ENCODE data around the gene VPS13D. TPM values are rescaled to one million over a fixed set of nuclear protein-coding genes. Genes with fewer than 3 reads are reported as not detected.

Gene VPS13D
- total and polyA plus RNA-seq, 4 donors, result 38.5 to 72.2 (median 46.0) TPM

DNA sequence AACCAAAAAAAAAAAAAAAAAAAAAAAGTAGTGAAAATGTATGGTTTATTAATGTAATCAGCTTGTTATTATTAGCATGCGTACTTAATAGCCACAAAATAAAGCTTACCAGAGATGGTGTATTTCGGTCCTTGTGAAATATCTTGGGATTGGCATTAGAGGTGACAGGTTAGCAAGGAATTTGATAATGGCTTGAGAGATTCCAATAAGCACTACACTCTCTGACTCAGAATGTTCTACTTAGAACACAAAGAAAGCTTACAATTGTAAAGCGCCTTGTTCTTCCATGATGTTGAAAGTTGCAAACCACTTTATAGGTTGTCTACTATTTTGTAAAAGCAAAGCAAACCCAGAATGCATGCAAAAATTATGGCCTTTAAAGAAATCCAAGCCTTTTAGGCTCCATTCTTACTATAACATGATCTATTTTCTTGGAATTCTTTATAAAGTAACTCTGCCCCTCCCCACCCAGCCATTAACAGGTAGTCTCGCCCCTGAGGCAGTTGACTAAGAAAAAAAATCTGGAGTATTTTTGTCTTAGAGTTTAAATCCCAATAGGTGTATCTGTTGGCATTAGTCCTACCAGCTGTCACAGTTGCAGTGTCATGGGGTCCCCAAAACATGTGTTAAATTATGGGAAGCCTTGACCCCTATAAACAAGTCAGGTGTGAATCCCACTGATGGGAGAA is 259.0 kb downstream of the VPS13D start:
- no peaks in the 10 kb centered on the region for H3K9me3 ChIP-seq (ENCODE audit: control insufficient read depth, insufficient read depth, low read length)
- no peaks in the 10 kb centered on the region for H3K27me3 ChIP-seq (ENCODE audit: control insufficient read depth, insufficient read depth, low read length)
- DNase-seq (ENCODE audit: low read depth in 4 of 6, low spot score in 6 of 6), result no peak
- no peak overlapping the region for H3K27ac ChIP-seq (ENCODE audit: low read depth, low read length)
- WGBS (ENCODE audit: insufficient coverage), result no CpG with 5 or more reads among the region's 4 CpGs
- no peak overlapping the region for H3K4me3 ChIP-seq (ENCODE audit: low read depth, low read length)
- peaks cover 8% of the 10 kb centered on the region for H3K36me3 ChIP-seq (ENCODE audit: control insufficient read depth, insufficient read depth, low read length)
- H3K4me1 ChIP-seq (ENCODE audit: control insufficient read depth, insufficient read depth, low read length), result peaks cover 20% of the 10 kb centered on the region

DNA sequence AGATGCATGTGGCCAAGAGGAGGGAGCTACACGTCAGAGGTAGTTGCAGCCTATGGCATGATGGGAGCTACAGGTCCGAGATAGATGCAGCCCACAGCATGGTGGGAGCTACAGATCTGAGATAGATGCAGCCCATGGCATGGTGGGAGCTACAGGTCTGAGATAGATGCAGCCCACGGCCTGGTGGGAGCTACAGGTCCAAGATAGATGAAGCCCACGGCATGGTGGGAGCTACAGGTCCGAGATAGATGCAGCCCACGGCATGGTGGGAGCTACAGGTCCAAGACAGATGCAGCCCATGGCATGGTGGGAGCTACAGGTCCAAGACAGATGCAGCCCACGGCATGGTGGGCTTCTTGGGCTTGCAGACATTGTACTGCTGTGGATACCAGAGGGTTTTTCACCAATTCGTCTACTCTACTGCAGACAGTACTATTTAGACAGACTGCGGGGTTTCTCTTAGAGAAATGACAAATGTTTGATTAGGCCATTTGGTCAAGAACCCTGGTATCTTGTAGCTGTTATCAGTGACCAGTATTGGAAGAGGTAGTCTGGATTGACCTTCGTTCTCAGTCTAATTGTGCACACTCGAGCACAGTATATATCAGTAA is 260.8 kb downstream of the VPS13D start:
- 93% methylated on average over 7 of the region's 11 CpGs for WGBS (ENCODE audit: insufficient coverage)
- Histone ChIP-seq H3K27me3 (ENCODE audit: control insufficient read depth, insufficient read depth, low read length) (no peaks in the 10 kb centered on the region), H3K36me3 (ENCODE audit: control insufficient read depth, insufficient read depth, low read length) (peaks cover 8% of the 10 kb centered on the region), H3K4me1 (ENCODE audit: control insufficient read depth, insufficient read depth, low read length) (peaks cover 12% of the 10 kb centered on the region), H3K27ac (ENCODE audit: low read depth, low read length) (no peak overlapping the region), H3K9me3 (ENCODE audit: control insufficient read depth, insufficient read depth, low read length) (no peaks in the 10 kb centered on the region), H3K4me3 (ENCODE audit: low read depth, low read length) (no peak overlapping the region)
- DNase-seq (ENCODE audit: low read depth in 4 of 6, low spot score in 6 of 6), result no peak

DNA sequence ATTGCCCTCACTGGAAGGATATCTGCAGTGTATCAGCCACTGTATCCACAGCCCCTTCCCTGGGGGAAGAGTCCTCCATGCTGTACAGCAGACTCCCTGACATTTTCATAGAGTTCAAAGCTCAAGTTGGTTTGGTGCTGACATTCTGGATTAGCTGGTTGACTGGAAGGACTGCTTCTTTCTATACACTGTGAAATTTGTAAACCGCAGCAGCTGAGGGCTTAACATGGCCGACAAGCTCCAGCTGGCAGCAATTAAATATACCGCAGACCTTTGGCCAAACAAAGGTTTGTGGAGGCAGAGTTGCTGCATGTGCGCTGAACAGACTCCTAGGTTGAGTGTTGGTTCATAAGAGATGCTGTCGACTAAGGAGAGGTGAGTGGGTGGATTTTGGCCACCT is 261.8 kb downstream of the VPS13D start:
- Histone ChIP-seq H3K9me3 (ENCODE audit: control insufficient read depth, insufficient read depth, low read length) (no peaks in the 10 kb centered on the region), H3K36me3 (ENCODE audit: control insufficient read depth, insufficient read depth, low read length) (no peaks in the 10 kb centered on the region), H3K27ac (ENCODE audit: low read depth, low read length) (no peak overlapping the region), H3K27me3 (ENCODE audit: control insufficient read depth, insufficient read depth, low read length) (no peaks in the 10 kb centered on the region), H3K4me3 (ENCODE audit: low read depth, low read length) (no peak overlapping the region), H3K4me1 (ENCODE audit: control insufficient read depth, insufficient read depth, low read length) (peaks cover 4% of the 10 kb centered on the region)
- DNase-seq (ENCODE audit: low read depth in 4 of 6, low spot score in 6 of 6), result no peak
- 93% methylated on average over 5 of the region's 5 CpGs for WGBS (ENCODE audit: insufficient coverage)

DNA sequence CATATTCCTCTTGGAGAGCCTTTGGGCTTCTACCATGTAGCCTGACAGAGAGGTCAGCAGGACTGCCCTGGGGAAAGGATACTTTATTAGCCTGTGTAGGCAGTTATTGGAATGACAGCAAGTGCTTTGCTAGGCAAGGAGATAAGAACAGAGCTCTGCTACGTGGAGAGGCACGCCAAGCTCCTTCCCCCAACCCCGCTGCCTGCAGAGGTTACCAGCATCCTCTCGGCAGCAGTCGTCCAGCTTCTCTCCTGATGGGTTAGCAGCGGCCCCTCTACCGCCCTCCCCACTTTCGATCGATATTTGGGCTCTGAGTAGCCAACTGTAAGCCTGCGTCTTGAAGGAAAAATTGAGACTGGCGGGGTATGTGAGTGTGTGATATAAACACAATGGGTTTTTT is 265.9 kb downstream of the VPS13D start:
- Histone ChIP-seq H3K27ac (ENCODE audit: low read depth, low read length) (peak overlapping the region; percentile 83), H3K36me3 (ENCODE audit: control insufficient read depth, insufficient read depth, low read length) (peaks cover 3% of the 10 kb centered on the region), H3K4me3 (ENCODE audit: low read depth, low read length) (no peak overlapping the region), H3K4me1 (ENCODE audit: control insufficient read depth, insufficient read depth, low read length) (peaks cover 3% of the 10 kb centered on the region), H3K9me3 (ENCODE audit: control insufficient read depth, insufficient read depth, low read length) (no peaks in the 10 kb centered on the region), H3K27me3 (ENCODE audit: control insufficient read depth, insufficient read depth, low read length) (no peaks in the 10 kb centered on the region)
- no peak for DNase-seq (ENCODE audit: low read depth in 4 of 6, low spot score in 6 of 6)
- 96% methylated on average over 4 of the region's 11 CpGs for WGBS (ENCODE audit: insufficient coverage)

DNA sequence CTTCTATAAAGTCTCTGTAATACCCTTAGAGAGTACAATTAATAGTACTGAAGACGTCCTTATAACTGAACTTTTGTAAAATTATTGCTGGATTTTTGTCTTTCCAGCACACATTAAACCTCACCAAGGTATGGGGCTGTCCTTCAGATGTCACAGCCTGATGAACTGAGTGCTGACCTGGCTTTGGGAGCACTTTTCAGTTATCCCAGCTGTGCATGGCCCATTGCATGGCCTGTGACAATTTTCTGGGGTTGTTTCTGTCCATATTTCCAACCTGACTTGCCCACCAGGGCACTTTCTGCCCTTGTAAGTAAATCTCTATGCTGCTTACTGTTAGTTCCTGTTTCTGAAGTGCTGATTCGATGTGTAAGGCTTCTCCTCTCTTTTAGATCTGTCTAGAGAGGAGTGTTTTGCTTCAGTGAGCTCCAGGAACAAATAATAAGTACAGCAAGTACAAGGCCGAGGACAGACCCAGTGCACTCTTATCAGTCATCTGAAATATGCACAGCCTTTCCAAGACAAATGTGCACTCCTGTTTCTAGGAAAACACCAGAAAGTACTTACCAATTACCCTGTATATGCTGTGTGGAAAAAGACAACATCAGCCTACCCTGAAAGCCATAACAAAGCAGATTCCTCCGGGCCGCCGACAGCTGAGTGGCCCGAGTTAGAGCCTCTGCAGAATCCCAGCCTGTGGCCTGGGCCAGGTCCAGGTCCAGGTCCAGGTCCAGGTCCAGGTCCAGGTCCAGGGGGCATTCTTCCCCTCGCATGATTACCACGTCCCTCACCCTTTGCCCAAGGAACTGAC is 266.5 kb downstream of the VPS13D start:
- Histone ChIP-seq H3K27ac (ENCODE audit: low read depth, low read length) (peak overlapping the region; percentile 83), H3K4me3 (ENCODE audit: low read depth, low read length) (no peak overlapping the region), H3K4me1 (ENCODE audit: control insufficient read depth, insufficient read depth, low read length) (peaks cover 3% of the 10 kb centered on the region), H3K27me3 (ENCODE audit: control insufficient read depth, insufficient read depth, low read length) (no peaks in the 10 kb centered on the region), H3K9me3 (ENCODE audit: control insufficient read depth, insufficient read depth, low read length) (no peaks in the 10 kb centered on the region), H3K36me3 (ENCODE audit: control insufficient read depth, insufficient read depth, low read length) (peaks cover 3% of the 10 kb centered on the region)
- peak in 1 of 6 donors; percentile 59 for DNase-seq (ENCODE audit: low read depth in 4 of 6, low spot score in 6 of 6)
- 77% methylated on average over 5 of the region's 9 CpGs for WGBS (ENCODE audit: insufficient coverage)

DNA sequence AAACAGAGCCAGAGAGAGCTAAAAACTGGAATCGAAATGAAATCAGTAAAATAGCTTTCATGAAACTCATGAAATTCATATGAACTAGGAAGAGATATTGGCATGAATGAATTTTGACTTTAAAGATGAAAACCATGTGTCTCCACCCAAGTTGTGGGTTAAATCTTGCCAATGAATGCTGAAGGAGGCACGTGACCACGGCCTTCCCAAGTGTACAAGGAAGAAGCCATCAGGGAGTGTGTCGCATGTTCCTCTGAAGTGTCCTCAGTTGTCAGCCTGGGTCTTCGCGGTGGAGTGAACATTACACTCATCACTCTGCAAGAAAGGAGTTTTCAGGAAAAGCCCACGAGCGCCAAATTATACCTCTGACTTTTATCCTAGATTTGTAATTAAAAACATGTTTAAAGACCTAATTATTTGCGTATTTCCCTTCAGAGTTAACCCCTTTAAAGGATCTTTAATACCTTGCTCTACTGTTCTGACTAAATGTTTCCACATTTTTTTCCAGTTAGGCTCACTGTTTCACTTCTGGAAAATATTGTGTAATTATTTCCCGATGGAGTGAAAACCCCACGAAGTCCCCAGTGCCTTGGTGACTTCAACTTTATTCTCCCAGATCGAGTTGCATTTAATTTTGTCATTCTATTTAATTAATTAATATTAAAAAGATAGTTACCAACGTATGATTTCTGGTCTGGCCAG is 269.9 kb downstream of the VPS13D start:
- Histone ChIP-seq H3K36me3 (ENCODE audit: control insufficient read depth, insufficient read depth, low read length) (peaks cover 12% of the 10 kb centered on the region), H3K27me3 (ENCODE audit: control insufficient read depth, insufficient read depth, low read length) (no peaks in the 10 kb centered on the region), H3K4me1 (ENCODE audit: control insufficient read depth, insufficient read depth, low read length) (peaks cover 10% of the 10 kb centered on the region), H3K4me3 (ENCODE audit: low read depth, low read length) (no peak overlapping the region), H3K27ac (ENCODE audit: low read depth, low read length) (no peak overlapping the region), H3K9me3 (ENCODE audit: control insufficient read depth, insufficient read depth, low read length) (no peaks in the 10 kb centered on the region)
- peak in 1 of 6 donors; percentile 54 for DNase-seq (ENCODE audit: low read depth in 4 of 6, low spot score in 6 of 6)
- WGBS (ENCODE audit: insufficient coverage), result 92% methylated on average over 4 of the region's 13 CpGs

DNA sequence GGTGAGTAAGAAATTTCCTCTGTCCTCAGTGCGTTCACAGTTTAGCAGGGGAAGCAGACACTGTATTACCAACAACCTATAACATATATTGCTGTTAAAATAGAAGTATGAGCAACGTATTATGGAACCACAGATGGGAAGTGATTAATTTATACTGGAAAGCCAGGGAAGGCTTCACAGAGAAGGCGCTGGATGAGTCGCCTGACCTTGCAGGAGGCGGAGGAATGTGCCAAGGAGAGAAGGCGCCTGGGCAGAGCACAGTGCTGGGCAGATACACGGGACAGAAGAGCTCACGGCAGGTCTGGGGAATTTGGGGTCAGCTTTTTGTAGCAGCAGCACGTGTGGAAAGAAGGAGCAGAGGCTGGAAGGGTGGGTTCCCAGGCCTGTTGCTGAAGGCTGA is 271.8 kb downstream of the VPS13D start:
- 88% methylated on average over 8 of the region's 9 CpGs for WGBS (ENCODE audit: insufficient coverage)
- Histone ChIP-seq H3K36me3 (ENCODE audit: control insufficient read depth, insufficient read depth, low read length) (peaks cover 20% of the 10 kb centered on the region), H3K4me3 (ENCODE audit: low read depth, low read length) (no peak overlapping the region), H3K27me3 (ENCODE audit: control insufficient read depth, insufficient read depth, low read length) (no peaks in the 10 kb centered on the region), H3K27ac (ENCODE audit: low read depth, low read length) (no peak overlapping the region), H3K4me1 (ENCODE audit: control insufficient read depth, insufficient read depth, low read length) (peaks cover 26% of the 10 kb centered on the region), H3K9me3 (ENCODE audit: control insufficient read depth, insufficient read depth, low read length) (no peaks in the 10 kb centered on the region)
- DNase-seq (ENCODE audit: low read depth in 4 of 6, low spot score in 6 of 6), result no peak

DNA sequence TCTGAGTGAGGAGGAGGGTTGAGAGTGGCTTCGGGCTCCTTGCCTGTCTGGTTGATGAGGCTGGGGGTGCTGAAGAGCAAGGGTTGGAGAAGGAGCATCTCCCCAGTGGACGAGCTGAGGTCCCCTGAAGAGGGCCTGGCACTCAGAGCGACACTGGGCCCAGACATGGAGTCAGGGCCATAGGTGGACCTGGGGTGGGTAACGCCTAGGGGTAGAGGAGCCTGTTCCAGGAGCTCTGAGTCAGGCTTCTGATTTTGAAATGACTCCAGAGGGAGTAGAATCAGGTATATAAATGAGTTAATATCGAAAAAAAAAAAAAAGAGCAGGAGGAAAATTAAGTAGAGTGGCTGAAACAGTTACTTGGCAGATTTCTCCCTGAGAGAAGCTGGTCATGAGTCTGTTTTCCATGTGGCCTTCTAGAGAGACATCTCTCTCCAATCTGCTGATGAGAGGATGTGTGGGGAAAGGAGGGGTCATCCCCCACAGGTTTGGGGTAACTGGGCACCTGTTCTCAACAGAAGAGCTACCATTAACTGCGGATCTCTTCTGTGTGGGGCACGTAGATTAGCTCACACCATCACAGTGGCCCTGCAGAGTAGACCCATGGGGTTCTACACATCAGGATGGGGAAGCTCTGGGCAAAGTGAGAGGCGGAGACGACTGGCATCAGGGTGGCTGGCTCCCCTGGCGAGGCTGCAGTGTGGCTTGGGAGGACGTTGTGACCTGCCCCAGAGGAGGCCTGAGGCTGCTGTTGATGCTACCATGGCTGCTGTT is 272.7 kb downstream of the VPS13D start:
- H3K27me3 ChIP-seq (ENCODE audit: control insufficient read depth, insufficient read depth, low read length), result no peaks in the 10 kb centered on the region
- no peaks in the 10 kb centered on the region for H3K9me3 ChIP-seq (ENCODE audit: control insufficient read depth, insufficient read depth, low read length)
- peaks cover 23% of the 10 kb centered on the region for H3K36me3 ChIP-seq (ENCODE audit: control insufficient read depth, insufficient read depth, low read length)
- no peak overlapping the region for H3K27ac ChIP-seq (ENCODE audit: low read depth, low read length)
- no peak for DNase-seq (ENCODE audit: low read depth in 4 of 6, low spot score in 6 of 6)
- H3K4me1 ChIP-seq (ENCODE audit: control insufficient read depth, insufficient read depth, low read length), result peaks cover 30% of the 10 kb centered on the region
- no peak overlapping the region for H3K4me3 ChIP-seq (ENCODE audit: low read depth, low read length)
- WGBS (ENCODE audit: insufficient coverage), result 79% methylated on average over 11 of the region's 11 CpGs

DNA sequence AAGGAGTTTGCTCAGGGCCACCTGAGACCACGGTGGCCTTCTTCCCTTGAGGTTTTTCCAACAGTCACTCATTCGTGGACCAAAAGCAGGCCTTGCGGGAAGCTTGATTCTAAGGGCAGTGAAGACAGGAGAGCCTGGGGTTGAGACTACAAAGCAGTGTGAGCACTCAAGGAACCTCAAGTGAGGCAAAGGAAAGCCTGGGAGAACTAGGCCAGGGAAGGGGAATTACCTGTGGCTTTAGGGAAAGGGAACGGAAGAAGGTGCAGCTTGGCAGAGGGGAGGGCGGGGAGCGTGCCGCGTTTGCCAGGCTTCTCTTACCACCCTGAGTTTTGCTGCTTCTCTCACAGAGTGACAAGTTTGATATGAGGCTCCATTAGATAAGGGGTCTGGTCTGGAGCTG is 273.9 kb downstream of the VPS13D start:
- no peak for DNase-seq (ENCODE audit: low read depth in 4 of 6, low spot score in 6 of 6)
- Histone ChIP-seq H3K27me3 (ENCODE audit: control insufficient read depth, insufficient read depth, low read length) (no peaks in the 10 kb centered on the region), H3K9me3 (ENCODE audit: control insufficient read depth, insufficient read depth, low read length) (no peaks in the 10 kb centered on the region), H3K4me1 (ENCODE audit: control insufficient read depth, insufficient read depth, low read length) (peaks cover 30% of the 10 kb centered on the region), H3K36me3 (ENCODE audit: control insufficient read depth, insufficient read depth, low read length) (peaks cover 34% of the 10 kb centered on the region), H3K4me3 (ENCODE audit: low read depth, low read length) (no peak overlapping the region), H3K27ac (ENCODE audit: low read depth, low read length) (no peak overlapping the region)
- WGBS (ENCODE audit: insufficient coverage), result 89% methylated on average over 8 of the region's 8 CpGs
